Melanocyte of skin (primary cell): ENCODE measurements around the gene KRTAP10-6. TPM values are rescaled to one million over a fixed set of nuclear protein-coding genes. Genes with fewer than 3 reads are reported as not detected.

Experiments
- total RNA-seq, 2 donors: library from RNA; depleted of rRNA; stranded (reverse); fragments of >200 nt; gene quantifications; 2 replicates each; pipeline ENCODE4 v1.2.3, GENCODE V29; 2012

Gene KRTAP10-6, protein sequence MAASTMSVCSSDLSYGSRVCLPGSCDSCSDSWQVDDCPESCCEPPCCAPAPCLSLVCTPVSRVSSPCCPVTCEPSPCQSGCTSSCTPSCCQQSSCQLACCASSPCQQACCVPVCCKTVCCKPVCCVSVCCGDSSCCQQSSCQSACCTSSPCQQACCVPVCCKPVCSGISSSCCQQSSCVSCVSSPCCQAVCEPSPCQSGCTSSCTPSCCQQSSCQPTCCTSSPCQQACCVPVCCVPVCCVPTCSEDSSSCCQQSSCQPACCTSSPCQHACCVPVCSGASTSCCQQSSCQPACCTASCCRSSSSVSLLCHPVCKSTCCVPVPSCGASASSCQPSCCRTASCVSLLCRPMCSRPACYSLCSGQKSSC
- not detected for total RNA-seq

DNA sequence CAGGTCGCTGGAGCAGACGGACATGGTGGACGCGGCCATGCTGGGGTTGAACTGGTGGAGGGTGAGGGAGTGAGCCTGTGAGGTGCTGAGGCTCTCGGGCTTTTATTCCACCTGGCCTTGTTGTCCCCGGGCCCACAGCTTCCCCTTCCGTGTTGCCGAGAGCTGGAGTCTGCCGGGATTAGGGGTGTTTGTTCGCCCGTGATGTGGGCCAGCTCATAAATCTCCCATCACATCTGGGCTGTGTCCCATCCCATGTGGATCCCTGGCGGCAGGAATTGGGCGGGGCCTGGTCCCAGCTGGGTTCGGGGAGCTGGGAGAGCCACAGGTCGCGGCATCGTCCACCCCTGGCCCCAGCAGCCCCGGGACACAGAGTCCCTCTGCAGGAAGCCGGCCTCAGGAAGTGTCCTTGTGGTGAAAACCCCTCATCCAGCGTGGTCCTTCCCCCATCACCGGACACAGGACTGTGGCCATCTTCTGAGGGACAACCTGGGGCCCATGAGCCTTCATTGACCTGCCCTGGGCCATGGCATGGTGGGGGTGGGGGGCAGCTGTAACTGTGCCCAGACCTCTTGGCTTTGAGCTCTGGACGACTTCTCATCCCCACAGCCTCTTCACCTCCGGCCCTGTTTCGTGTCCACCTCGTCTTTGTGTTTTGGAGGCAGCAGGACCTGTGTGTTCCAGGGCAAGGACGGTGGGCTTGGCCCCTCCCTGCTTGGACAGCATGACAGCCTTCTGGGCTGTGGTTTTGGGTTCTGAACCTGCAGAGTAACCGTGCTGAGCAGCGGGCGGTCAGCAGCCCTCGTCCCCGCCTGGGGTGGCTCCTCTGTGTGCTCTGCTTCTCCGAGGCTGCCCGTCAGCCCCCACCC is at the start of gene KRTAP10-6:
TSS of gene KRTAP10-6 (minus strand) at position 60 of the 866 bp plus-strand sequence. CDS start at position 39, 21 bp downstream.

DNA sequence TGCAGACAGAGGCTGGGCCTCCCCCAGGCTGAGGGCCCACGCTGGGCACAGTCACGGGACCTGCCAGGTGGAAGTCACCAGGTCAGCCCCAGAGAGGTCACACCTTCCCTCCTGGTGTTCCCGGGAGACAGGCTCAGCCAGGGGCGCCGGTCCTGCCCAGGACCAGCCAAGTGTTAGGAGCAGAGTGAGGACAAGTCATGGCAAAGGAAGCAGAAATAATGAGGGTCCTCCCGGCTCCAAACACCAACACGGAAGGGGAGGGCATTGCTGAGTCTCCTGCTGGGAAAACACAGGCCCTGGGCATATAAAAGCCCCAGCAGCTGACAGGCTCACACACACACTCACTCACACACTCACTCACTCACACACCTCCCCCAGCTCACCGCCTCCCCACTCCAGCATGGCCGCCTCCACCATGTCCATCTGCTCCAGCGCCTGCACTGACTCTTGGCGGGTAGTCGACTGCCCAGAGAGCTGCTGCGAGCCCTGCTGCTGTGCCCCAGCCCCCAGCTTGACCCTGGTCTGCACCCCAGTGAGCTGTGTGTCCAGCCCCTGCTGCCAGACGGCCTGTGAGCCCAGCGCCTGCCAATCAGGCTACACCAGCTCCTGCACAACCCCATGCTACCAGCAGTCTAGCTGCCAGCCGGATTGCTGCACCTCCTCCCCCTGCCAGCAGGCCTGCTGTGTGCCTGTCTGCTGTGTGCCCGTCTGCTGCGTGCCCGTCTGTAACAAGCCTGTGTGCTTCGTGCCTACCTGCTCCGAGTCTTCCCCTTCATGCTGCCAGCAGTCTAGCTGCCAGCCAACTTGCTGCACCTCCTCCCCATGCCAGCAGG is 44.9 kb upstream of the KRTAP10-6 start, which contains the start of gene KRTAP10-10:
TSS of gene KRTAP10-10 (plus strand) at position 339 of the 833 bp plus-strand sequence. CDS start at position 401, 62 bp downstream.

DNA sequence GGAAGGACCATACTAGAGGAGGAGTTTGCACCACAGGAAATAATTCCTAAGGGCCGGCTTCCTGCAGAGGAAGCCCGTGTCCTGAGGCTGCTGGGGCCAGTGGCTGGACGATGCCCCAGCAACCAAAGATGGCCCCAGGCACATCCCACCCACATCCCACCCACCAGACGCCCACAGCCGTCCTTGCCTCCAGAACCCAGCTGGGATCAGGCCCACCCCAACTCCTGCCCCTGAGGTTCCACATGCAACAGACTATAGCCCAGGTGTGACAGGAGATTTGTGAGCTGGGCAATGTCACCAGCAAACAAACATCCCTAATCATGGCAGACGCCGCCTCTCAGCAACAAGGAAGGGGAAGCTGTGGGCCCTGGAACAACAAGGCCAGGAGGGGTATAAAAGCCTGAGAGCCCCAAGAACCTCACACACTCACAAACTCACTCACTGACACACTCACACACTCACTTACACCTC is 34.4 kb upstream of the KRTAP10-6 start, which contains the start of gene KRTAP10-9:
TSS of gene KRTAP10-9 (plus strand) at position 421 of the 471 bp plus-strand sequence. CDS start 79 bp downstream, outside the sequence.

DNA sequence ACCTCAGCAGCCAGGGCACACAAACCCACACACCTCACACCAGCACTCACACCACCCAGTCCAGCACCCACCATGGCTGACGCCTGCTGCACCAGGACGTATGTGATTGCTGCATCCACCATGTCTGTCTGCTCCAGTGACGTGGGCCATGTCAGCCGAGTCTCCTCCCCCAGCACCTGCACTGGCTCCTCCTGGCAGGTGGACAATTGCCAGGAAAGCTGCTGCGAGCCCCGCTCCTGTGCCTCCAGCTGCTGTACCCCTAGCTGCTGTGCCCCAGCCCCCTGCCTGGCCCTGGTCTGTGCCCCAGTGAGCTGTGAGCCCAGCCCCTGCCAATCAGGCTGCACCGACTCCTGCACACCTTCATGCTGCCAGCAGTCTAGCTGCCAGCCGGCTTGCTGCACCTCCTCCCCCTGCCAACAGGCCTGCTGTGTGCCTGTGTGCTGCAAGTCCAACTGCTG is 19.8 kb upstream of the KRTAP10-6 start, which contains the start of gene KRTAP10-8:
TSS of gene KRTAP10-8 (plus strand) at position 51 of the 458 bp plus-strand sequence. CDS start at position 73, 22 bp downstream.

DNA sequence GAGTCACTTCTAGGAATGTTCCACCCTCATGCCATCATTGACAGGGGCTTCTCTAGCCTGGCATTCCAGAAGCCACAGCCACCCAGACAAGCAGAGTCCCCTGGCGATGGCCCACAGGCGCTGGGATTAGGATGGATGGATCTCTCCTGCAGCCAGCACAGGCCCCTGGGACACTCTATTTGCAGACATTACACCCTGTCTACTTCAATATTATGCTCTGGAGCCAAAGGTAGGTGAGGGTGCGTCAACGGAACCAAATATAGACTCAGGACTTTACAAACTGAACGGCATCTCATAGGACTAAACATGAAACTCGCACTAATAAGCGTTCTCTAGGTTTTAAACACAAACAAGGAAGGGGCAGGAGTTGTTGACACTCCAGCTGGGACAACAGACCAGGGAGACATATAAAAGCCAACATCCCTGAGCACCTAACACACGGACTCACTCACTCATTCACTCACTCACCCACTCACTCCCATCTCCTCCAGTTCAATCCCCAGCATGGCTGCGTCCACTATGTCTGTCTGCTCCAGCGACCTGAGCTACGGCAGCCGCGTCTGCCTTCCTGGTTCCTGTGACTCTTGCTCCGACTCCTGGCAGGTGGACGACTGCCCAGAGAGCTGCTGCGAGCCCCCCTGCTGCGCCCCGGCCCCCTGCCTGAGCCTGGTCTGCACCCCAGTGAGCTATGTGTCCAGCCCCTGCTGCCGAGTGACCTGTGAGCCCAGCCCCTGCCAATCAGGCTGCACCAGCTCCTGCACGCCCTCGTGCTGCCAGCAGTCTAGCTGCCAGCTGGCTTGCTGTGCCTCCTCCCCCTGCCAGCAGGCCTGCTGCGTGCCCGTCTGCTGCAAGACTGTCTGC is 8.0 kb upstream of the KRTAP10-6 start, which contains the start of gene KRTAP10-7:
TSS of gene KRTAP10-7 (plus strand) at position 480 of the 861 bp plus-strand sequence. CDS start at position 505, 25 bp downstream.

DNA sequence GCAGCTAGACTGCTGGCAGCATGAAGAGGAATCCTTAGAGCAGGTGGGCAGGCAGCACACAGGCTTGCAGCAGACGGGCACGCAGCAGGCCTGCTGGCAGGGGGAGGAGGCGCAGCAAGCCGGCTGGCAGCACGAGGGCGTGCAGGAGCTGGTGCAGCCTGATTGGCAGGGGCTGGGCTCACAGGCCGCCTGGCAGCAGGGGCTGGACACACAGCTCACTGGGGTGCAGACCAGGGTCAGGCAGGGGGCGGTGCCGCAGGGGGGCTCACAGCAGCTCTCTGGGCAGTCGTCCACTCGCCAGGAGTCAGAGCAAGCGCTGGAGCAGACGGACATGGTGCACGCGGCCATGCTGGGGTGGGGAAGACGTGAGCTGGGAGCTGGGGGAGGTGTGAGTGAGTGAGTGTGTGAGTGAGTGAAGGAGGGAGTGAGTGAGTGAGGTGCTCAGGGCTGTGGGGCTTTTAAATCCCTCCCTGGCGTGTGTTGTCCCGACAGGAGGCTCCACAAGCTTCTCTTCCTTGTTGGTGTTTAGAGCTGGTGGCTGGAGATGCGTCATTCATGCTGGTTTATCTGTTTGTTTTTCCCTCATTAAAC is 12.0 kb downstream of the KRTAP10-6 start, which contains the start of gene KRTAP10-5:
TSS of gene KRTAP10-5 (minus strand) at position 374 of the 591 bp plus-strand sequence. CDS start at position 348, 26 bp downstream.

DNA sequence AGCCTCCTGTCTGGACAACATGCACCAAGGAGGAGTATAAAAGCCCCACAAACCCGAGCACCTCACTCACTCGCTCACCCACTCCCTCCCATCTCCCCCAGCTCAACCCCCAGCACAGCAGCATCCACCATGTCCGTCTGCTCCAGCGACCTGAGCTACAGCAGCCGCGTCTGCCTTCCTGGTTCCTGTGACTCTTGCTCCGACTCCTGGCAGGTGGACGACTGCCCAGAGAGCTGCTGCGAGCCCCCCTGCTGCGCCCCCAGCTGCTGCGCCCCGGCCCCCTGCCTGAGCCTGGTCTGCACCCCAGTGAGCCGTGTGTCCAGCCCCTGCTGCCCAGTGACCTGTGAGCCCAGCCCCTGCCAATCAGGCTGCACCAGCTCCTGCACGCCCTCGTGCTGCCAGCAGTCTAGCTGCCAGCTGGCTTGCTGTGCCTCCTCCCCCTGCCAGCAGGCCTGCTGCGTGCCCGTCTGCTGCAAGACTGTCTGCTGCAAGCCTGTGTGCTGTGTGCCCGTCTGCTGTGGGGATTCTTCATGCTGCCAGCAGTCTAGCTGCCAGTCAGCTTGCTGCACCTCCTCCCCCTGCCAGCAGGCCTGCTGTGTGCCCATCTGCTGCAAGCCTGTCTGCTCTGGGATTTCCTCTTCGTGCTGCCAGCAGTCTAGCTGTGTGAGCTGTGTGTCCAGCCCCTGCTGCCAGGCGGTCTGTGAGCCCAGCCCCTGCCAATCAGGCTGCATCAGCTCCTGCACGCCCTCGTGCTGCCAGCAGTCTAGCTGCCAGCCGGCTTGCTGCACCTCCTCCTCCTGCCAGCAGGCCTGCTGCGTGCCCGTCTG is 18.5 kb downstream of the KRTAP10-6 start, which contains the start of gene KRTAP10-4:
TSS of gene KRTAP10-4 (plus strand) at position 100 of the 827 bp plus-strand sequence. CDS start at position 130, 30 bp downstream.

DNA sequence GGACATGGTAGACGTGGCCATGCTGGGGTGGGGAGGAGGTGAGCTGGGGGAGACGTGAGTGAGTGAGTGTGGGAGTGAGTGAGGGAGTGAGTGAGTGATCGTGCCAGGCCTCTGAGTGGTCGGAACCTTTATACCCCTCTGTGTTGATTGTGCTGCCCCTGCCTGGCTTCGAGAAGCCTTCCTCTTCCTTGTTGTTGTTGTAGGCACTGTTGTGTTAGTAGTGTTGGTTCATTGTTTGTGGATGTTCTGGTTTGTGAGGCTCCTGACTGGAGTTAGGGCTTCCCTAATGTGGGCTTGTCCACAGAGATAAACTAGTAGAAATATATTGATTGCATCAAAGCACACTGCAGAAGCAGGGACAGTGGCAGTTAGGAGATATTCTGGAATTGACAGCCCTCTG is 33.6 kb downstream of the KRTAP10-6 start, which contains the start of gene KRTAP10-3:
TSS of gene KRTAP10-3 (minus strand) at position 101 of the 400 bp plus-strand sequence. CDS start at position 21, 80 bp downstream.

DNA sequence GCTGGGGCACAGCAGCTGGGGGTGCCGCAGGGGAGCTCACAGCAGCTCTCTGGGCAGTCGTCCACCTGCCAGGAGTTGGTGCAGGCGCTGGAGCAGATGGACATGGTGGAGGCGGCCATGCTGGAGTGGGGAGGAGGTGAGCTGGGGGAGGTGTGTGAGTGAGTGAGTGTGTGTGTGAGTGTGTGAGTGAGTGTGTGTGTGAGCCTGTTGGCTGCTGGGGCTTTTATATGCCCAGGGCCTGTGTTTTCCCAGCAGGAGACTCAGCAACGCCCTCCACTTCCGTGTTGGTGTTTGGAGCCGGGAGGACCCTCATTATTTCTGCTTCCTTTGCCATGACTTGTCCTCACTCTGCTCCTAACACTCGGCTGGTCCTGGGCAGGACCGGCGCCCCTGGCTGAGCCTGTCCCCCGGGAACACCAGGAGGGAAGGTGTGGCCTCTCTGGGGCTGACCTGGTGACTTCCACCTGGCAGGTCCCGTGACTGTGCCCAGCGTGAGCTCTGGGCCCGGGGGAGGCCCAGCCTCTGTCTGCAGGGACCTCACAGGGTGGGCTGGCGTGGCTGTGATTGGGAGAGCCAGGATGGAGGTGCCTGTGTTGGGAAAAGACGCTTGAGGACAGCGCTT is 40.9 kb downstream of the KRTAP10-6 start, which contains the start of gene KRTAP10-2:
TSS of gene KRTAP10-2 (minus strand) at position 166 of the 622 bp plus-strand sequence. CDS start at position 119, 47 bp downstream.

Other genes with a start within 250 kb of the KRTAP10-6 start
- under 1 TPM in 1 of 2 donors, not detected in 1; under 0.01 TPM for gene TRPM2, start 238.9 kb downstream of the KRTAP10-6 start, total RNA-seq
- 1 to 10 TPM; 1.7 to 3.1 TPM for gene LRRC3, start 137.0 kb downstream of the KRTAP10-6 start, total RNA-seq
- gene KRTAP10-1, start 52.3 kb downstream of the KRTAP10-6 start, total RNA-seq, result not detected
- not detected for gene KRTAP10-2, start 41.0 kb downstream of the KRTAP10-6 start, total RNA-seq
- gene KRTAP10-3, start 33.7 kb downstream of the KRTAP10-6 start, total RNA-seq, result not detected
- not detected for gene KRTAP10-4, start 18.8 kb downstream of the KRTAP10-6 start, total RNA-seq
- gene KRTAP10-5, start 11.9 kb downstream of the KRTAP10-6 start, total RNA-seq, result not detected
- gene KRTAP10-7, start 8.1 kb upstream of the KRTAP10-6 start, total RNA-seq, result not detected
- gene KRTAP10-8, start 19.6 kb upstream of the KRTAP10-6 start, total RNA-seq, result not detected
- gene KRTAP10-9, start 34.6 kb upstream of the KRTAP10-6 start, total RNA-seq, result not detected
- not detected for gene KRTAP10-10, start 44.9 kb upstream of the KRTAP10-6 start, total RNA-seq
- not detected for gene KRTAP10-11, start 53.9 kb upstream of the KRTAP10-6 start, total RNA-seq
- not detected for gene KRTAP12-4, start 62.2 kb upstream of the KRTAP10-6 start, total RNA-seq
- not detected for gene KRTAP12-3, start 65.4 kb upstream of the KRTAP10-6 start, total RNA-seq
- gene KRTAP12-2, start 74.4 kb upstream of the KRTAP10-6 start, total RNA-seq, result not detected
- gene KRTAP12-1, start 89.7 kb upstream of the KRTAP10-6 start, total RNA-seq, result not detected
- not detected for gene KRTAP10-12, start 104.7 kb upstream of the KRTAP10-6 start, total RNA-seq
- not detected for gene TSPEAR, start 119.1 kb upstream of the KRTAP10-6 start, total RNA-seq
- gene UBE2G2, start 209.3 kb upstream of the KRTAP10-6 start, total RNA-seq, result 100 to 1,000 TPM in 1 of 2 donors, 10 to 100 TPM in 1; 88.1 to 144 TPM
- 10 to 100 TPM; 70.2 to 90.6 TPM for gene SUMO3, start 225.6 kb upstream of the KRTAP10-6 start, total RNA-seq